HG03565 (cell line): ENCODE results near the gene NAA50.

Experiments
- ATAC-seq: cut with Tn5 transposase; IDR thresholded peaks from one replicate; pipeline ENCODE4 v1.9.1; 2021; ENCODE audit warnings: mild to moderate bottlenecking, moderate library complexity; ENCODE audit not compliant: unreplicated experiment

Gene NAA50

DNA sequence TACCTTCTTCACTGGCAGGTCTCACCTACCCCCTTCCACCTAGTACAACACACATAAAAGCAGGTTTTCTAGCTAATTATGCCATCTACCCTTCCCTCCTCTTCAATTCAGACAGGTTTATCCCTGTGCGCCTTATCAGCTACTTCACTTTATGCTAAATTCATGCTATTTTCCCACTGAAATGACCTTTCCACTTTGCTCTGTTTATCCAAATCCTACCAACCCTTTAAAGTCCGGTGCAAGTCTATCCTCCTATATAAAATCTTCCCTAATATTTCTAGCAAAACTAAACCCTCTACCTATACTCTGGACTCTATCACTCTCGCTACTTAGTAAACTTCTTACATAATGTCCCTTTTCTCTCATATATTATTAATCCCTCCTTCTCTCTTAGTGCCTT lies 55.6 kb downstream of the NAA50 start:
- ATAC-seq = no peak

GRCh38 chr3:113685956-113686721 lies 59.9 kb downstream of the NAA50 start:
- no peak for ATAC-seq

DNA sequence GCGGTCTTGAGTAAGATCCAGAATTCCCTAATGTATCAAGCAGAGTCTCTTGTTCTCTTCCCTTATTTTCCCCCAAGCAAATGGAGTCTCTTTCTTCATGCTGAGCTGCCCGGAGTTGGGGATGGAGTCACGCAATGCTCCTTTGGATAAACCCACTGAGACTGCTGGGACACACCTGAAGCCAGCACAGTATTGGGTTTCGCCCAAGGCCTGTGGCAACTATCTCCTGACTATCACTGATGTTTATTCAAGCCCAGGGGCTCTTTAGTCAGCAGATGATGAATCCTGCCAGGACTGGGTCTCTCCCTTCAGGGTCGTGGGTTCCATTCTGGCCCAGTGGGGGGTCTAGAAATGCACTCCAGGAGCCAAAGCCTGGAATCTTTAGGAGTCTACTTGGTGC lies 60.9 kb downstream of the NAA50 start:
- ATAC-seq = no peak

GRCh38 chr3:113684271-113684819 lies 61.7 kb downstream of the NAA50 start:
- ATAC-seq = no peak

DNA sequence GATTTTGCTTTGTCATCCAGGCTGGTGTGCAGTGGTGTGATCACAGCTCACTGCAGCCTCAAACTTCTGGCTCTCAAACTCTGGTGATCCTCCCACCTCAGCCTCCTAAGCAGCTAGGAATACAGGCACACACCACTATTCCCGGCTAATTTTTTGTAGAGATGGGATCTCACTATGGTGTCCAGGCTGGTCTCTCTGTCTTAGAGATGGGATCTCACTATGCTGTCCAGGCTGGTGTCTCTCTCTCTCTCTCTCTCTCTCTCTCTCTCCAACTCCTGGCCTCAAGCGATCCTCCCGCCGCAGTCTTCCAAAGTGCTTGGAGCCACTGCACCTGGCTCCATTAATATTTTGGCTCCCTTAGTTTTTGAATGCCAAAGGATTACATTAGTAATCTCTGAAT lies 67.3 kb downstream of the NAA50 start:
- ATAC-seq = no peak

DNA sequence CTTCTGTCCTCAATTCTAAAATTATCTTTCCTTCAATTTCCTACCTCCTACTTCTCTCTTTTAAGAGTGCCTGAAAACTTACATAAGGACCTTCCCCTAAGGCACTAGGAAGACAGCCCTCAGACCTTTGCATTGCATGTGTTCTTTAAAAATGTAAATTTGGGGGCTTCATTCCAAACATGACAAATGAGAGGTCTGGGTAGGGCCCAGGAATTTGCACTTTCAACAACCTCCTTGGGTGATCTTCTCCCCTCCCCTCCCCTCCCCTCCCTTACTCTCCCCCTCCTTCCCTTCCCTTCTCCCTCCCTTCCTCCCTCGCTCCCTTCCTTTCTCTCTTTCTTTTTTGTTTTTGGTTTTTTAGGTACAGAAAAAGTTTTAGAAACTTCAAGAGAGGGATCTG lies 68.3 kb downstream of the NAA50 start:
- ATAC-seq = no peak

DNA sequence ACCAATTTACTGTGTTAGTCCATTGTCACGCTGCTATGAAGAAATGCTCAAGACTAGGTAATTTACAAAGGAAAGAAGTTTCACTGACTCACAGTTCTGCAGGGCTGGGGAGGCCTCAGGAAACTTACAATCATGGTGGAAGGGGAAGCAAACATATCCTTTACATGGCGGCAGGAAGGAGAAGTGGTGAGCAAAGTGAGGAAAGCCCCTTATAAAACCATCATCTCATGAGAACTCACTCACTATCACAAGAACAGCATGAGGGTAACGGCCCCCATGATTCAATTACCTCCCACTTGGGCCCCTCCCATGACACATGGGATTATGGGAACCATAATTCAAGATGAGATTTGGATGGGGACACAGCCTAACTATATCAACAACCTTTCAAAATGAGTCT lies 69.8 kb downstream of the NAA50 start:
- ATAC-seq = no peak

- ATAC-seq = no peak
These were observed 72.5 kb downstream of the NAA50 start for GRCh38 chr3:113673593-113673992.

DNA sequence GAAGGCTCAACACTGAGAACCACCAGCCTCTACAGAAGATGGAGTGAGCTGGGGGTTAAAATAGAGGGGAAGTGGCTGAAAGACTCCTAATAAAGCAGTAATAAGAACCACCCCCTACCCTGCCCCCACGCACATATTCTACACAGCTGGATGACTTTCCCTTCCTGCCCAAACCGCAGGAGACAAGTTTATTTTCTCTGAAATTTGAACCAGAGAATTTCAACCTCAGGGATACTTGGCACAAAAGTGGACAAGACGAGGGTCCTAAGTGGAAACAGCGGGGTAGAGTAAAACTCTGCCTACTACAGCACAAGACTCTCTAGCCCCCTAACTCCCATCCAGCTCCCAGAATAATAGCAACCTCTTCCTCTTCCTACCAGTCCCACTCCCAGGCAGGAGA lies 78.0 kb downstream of the NAA50 start:
- no peak for ATAC-seq
